Measurements from ENCODE around the gene EIF2S2.

- no peak for TF ChIP-seq CTCF (conservative IDR thresholded peaks at IDR 0.05; ENCODE audit: low read depth, low read length)
- TF ChIP-seq EZH2 (IDR thresholded peaks at IDR 0.05; ENCODE audit: borderline replicate concordance, low read depth, low read length, poor library complexity, severe bottlenecking) = no peak
Measured at GRCh38 chr20:34068001-34068400, 44.0 kb downstream of the EIF2S2 start.
